GM21786 (cell line): ENCODE data around the gene LCOR.
"Not testable (repeated sequence)": the region's sequence is repeated elsewhere in the genome, so short reads cannot be mapped to it uniquely, and the experiment has no call there.

Source experiments
- ATAC-seq: cut with Tn5 transposase; IDR thresholded peaks from one replicate; pipeline ENCODE4 v1.9.1; 2021; ENCODE audit not compliant: unreplicated experiment

The LCOR gene

DNA sequence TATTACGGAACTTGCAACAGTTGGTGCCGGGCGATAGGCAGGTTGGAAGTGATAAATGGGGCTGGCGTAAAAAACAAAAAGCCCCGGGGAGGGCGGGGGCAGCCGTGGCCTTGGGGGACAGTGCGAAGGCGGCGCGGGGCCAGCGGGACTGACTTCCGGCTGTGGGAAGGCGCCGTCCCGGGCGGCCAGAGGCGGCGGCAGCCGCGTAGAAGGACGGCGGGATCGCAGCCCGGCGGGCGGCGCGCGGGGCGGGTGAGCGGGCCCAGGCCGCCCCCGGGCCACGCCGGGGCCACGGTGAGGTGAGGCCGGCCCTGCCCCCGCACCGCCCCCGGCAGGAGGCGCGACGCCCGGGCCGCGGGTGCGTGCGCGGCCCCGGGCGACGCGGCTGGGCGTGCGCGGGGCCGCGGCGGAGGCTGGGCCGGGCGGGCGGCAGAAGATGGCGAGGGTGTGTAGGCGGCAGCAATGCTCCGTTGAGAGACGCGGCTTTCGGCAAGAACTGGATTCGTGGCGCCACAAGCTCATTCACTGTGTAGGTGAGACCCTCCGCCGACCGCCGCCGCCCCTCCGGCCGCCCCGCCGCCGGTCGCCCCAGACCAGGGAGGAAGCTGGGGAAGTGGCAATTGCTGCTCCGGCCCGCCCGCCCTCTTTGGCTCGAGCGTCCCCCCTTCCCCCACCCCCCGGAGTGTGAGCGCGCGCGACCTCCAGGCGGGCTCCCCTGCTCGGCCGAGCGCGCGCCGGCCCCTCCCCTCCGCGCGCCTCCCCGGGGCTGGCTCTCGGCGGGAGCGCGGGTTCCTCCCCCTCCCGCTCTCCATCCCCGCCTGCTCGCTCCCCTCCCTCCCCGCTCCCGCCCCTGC is at the start of gene LCOR:
Gene LCOR, plus strand, starts transcription at position 432 of the 854 bp plus-strand sequence. CDS start 116,760 bp downstream, outside the sequence.
- ATAC-seq: peak; percentile 47

DNA sequence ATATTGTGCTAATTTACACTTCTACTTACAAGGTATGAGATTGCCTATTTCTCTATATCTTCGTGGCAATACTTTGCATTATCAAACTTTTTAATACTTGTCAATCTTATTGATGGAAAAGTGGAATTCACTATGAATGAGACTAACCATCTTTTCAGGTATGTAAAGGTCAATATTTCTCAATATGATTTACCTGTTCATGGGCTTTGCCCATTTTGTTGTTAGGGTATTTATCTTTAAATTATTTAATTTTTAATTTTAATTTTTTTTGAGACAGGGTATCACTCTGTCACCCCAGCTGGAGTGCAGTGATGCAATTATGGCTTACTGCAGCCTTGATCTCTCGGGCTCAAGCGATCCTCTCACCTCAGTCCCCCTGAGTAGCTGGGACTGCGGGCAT is 47.8 kb upstream of the LCOR start:
- ATAC-seq: no peak

GRCh38 chr10:96789571-96790108 is 42.5 kb upstream of the LCOR start:
- ATAC-seq: peak; percentile 79

GRCh38 chr10:96791902-96792301 is 40.2 kb upstream of the LCOR start:
- ATAC-seq: no peak

- no peak for ATAC-seq
Observed at GRCh38 chr10:96794836-96795733, 37.0 kb upstream of the LCOR start.

GRCh38 chr10:96797485-96797884 is 34.6 kb upstream of the LCOR start:
- ATAC-seq: no peak

GRCh38 chr10:96803288-96803664 is 28.8 kb upstream of the LCOR start:
- ATAC-seq: no peak

- ATAC-seq: no peak
Observed at GRCh38 chr10:96814264-96814663, 17.8 kb upstream of the LCOR start.

DNA sequence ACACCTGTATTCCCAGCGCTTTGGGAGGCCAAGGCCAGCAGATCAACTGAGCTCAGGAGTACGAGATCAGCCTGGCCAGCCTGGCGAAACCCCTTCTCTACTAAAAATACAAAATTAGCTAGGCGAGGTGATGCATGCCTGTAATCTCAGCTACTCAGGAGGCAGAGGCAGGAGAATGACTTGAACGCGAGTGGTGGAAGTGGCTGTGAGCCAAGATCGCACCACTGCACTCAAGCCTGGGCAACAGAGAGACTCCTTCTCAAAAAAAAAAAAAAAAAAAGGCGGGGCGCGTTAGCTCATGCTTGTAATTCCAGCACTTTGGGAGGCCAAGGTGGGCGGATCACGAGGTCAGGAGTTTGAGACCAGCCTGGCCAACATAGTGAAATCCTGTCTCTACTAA is 13.1 kb upstream of the LCOR start:
- ATAC-seq: not testable (repeated sequence)

DNA sequence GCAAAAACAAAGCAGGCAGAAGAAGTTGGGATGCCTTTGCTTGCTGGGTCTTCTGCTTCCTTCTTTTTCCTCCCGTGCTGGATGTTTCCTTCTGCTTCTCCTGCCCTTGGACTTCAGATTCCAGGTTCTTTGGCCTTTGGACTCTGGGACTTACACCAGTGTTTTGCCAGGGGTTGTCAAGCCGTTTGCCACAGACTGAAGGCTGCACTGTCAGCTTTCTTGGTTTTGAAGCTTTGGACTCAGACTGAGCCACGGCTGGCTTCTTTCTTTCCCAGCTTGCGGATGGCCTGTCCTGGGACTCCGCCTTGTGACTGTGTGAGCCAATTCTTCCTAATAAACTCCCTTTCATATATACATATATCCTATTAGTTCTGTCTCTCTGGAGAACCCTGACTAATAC is 11.3 kb upstream of the LCOR start:
- no peak for ATAC-seq

DNA sequence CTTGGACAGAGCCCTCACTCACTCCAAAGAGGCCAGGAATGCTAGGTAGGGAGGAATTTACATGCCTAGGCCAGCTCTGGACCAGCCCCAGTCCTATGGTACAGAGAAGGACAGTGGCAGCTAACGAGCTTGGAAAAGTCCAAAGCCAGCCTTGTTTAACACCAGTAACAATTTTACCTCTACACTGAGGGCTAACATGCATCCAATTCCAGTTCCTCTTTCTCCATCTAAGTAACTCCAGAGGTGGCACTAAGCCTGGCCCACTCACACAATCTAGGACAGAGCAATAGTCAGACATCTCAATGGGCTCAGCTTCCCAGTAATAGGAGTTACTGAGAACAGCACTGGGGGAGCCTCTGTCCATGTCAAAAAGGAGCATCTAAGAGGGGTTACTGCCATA is 5.7 kb upstream of the LCOR start:
- no peak for ATAC-seq

DNA sequence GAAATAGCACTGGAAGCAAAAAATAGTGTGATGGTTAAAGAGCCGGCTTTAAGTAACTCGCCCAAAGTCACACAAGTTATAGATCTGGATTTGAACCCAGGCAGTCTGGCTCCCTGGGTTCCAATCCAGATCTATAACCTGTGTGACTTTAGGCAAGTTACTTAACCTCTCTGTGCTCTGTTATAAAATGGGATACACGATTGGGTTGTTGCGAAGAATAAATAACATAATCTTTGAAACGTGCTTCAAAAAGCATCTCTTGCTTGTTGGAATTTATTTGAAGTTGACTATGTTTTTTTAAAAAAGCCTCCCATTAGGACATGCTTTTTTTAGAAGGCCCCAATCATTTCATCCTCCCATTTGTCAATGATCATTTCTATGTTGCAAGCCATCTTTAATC is 3.5 kb upstream of the LCOR start:
- no peak for ATAC-seq

GRCh38 chr10:96829029-96829773 is 2.9 kb upstream of the LCOR start:
- no peak for ATAC-seq

- ATAC-seq: no peak
Observed at GRCh38 chr10:96830511-96831199, 1.4 kb upstream of the LCOR start.

GRCh38 chr10:96831200-96831866 is 765 bp upstream of the LCOR start:
- no peak for ATAC-seq

DNA sequence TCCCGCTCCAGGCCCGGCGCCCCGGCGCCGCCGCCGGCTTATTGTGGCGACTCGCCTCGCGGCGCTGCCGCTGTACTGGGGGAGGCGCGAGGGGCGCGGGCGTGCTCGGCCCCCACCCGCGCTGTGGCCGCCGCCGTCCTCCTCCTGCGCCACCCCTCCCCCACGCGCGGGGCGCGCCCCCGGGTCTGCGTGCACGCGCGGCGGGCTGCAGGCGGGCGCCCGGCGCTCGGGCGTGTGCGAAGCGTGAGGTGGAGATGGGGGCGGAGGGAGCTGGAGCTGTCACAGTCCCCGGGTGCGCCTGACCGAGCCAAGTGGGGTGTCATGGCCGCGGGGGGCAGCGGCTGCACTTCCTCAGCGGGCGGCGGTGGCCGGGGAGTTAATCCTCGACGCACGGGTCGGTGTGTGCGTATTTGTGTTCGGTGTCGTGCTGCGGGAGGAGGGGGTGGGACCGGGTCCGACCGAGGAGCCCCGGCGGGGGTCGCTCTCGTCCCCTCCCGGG is 672 bp downstream of the LCOR start:
- ATAC-seq: peak; percentile 54

- peak; percentile 4 for ATAC-seq
Observed at GRCh38 chr10:96833220-96834001, 1.3 kb downstream of the LCOR start.

GRCh38 chr10:96834120-96834519 is 2.0 kb downstream of the LCOR start:
- no peak for ATAC-seq

DNA sequence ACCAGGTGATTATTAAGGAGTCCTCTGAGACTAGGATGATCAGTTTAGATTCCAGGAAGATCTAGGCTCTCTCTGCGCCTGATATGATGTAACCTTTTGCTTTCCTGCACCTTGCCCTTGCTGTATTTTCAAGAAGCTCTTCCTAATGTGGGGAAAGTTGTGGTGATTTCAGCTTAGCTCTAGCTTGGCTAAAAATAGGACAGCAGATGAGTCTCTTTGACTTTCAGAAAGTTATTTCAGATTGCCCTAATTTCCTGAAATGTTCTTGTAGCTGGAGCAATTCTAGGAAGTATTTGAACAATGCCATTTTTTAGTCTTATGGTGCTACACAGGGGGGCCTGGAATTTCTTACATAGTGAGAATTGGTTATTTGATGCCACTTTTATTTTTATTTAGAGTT is 3.8 kb downstream of the LCOR start:
- ATAC-seq: no peak
